HG03039 (cell line): ENCODE measurements around the gene CUBN.

Experiments used
- ATAC-seq: cut with Tn5 transposase; IDR thresholded peaks from one replicate; pipeline ENCODE4 v1.9.1; 2021; ENCODE audit warnings: mild to moderate bottlenecking, moderate library complexity; ENCODE audit not compliant: unreplicated experiment

Gene CUBN

DNA sequence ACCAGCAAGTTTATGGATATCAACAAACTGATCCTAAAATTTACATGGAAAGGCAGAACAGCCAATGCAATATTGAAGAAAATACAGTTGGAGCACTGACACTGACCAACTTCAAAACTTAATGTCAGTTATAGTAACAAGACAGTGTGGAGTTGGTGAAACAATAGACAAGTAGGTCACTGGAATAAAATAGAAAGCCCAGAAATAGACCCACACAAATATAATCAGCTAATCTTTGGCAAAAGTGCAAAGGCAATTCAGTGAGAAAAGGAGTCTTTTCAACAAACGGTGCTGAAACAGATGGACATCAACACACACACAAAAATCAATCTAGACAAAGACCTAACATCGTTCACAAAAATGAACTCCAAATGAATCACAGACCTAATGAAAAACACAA, 326.1 kb downstream of the CUBN start:
- ATAC-seq = no peak

DNA sequence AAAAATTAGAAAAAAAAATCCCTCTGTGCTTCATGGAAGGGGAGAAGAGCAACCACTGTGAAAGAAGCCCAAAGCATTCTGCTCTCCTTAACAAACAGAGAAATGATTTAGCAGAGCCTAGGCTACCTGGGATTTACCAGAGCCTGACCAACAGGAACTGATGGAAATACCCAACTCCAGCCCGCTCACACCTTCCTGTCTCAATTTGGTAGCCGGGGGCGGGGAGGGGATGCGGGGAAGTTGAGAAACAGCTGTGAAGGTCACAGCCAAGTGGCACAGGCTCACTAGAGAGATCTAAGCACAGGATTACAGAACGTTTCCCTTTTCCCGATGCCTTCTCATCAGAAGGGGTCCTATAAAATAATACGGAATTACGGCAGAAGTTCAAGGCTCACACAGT, 330.0 kb downstream of the CUBN start:
- ATAC-seq = peak; percentile 80

DNA sequence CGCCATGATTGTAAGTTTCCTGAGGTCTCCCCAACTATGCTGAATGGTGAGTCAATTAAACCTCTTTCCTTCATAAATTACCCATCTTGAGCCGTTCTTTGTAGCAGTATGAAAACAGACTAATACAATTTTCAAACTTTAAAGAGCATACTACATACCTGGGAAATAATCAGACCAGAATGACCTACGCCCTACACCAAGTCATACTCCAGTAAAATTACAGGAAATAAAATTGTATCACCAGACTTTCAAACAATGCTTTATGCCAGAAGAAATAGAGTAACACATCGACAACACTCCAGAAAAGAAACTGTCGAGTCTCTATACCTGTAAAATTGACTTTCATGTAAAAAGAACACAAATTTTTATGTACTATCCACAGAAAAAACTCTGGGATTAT, 331.0 kb downstream of the CUBN start:
- no peak for ATAC-seq

DNA sequence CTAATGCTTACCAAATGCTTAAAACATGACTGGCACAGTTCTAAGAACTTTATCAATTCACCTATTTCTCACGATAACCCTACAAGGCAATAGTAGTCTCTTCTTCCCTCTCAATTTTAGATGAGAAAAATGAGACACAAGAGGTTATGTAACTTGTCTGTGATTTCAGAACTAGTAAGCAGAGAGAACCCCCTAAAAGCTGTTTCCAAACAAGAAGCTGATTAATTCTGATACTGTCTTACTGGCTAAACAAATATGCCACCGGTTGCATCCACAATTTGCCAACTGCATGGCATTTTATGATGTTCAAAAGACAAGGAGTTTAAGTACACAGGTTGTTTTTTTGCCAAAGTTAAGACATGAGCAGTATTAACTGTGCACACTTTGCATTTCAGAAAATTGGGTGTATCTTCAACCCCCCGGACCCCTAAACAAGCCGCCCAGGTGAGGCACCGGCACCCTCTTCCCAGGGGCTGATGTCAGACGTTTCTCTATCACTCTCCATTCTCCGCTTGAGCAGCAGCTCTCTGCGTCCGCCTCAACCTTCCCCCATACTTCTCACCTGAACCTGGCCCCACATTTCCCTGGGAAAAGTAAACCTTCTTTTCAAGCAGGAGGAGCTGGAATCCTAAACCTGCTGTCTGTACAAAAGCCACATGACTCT, 334.1 kb downstream of the CUBN start:
- ATAC-seq = no peak

DNA sequence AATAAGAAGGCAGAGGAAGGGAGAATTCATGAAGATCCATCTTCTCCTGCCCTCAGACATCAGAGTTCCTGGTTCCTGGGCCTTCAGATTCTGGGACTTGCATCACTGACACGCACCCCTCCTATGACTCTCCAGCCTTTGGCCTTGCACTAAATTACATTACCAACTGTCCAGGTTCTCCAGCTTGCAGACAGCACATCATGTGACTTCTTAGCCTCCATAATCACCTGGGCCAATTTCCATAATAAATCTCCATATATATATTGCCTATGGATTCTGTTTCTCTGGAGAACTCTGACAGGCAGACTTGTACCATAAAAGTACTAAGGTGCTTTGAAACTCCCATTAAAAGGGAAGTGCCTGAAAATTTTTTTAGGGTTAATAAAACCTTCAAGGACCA, 335.6 kb downstream of the CUBN start:
- no peak for ATAC-seq

DNA sequence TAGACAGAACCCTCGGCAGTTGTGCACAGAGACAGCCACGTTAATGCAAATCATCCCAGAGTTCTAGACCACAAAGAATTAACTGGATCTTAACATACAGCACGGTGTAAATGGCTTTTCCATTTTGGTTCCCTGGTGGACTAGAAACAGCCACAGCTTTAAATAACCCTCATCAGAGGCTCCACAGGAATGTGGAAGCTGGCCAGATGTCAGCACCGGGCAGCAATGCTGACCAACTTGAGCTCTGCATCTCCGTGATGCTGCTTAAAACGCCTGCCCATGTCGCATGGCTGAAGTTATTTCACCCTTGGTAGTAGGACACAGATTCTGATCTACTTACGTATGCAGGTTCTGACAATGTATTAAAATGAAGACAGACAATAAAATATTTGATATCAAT, 336.9 kb downstream of the CUBN start:
- no peak for ATAC-seq

DNA sequence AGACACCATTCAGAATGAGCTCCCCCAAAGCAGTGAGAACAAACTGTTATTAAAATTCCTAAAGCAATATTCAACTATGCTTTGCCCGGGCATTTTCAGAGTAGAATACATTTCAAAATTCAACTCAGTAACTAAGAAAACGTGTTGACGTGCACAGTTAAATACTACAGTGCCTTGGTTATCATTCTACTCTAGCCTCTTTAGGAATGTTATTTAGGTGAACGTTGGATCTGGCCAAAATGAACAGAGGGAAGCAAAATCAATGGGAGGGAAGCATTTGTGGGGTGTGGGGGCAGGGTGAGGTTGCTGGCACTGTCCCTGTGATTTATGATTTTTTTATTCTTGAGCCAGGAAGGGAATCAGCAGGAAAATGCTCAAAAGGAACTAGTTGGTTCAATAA, 339.8 kb downstream of the CUBN start:
- ATAC-seq = no peak

DNA sequence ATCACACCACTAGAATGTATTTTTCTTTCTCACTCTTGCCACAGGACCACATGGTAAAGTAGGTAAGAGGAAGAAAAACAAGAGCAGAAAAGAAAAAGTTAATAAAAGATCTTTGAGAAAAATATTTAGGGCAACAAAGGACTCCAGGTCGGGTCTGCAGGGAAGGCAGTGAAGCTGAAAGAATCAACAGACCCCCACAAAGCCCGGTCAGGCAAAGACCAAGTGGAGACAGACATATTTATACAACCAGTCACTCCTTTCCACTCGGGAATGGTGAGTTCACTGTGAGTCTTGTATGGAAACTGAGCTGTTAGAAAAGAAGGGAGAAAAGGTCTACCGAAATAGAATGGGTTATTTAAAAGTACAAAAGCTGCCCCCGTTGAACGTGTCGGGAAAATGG, 340.4 kb downstream of the CUBN start:
- no peak for ATAC-seq

DNA sequence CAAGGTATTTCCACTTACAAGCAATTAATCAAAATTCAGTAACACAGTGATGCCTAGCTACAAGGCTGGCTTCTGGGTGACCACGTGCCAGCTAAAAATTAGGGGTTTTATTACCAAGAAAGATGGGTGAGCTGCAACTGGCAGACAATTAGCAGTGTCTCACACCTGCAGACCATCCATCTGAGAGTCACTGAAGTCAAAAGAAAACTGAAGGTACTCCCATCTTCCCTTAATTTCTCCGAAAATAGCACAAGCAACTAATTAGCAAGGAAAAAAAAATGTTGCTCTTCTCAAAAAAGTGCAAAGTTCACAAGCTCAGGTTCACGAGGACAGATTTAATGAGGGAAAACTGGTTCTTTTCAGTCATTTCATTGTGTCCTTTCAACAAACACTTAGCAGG, 340.8 kb downstream of the CUBN start:
- ATAC-seq = no peak

DNA sequence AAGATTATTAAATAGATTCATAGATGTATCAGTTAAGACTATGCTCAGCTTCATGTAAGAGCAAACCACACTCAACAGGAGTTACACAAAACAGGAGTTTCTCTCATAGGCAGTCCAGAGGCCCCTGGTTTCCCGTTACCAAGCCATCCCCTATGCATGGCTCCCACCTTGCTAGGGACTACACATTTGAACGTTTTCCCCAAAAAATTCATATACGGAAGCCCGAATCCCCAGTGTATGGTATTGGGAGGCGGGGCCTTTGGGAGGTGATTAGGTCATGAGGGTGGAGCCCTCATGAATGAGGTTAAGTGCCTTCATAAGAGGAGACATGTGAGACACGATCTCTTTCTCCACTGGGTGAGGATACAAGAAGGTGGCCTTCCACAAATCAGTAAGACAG, 341.5 kb downstream of the CUBN start:
- no peak for ATAC-seq

DNA sequence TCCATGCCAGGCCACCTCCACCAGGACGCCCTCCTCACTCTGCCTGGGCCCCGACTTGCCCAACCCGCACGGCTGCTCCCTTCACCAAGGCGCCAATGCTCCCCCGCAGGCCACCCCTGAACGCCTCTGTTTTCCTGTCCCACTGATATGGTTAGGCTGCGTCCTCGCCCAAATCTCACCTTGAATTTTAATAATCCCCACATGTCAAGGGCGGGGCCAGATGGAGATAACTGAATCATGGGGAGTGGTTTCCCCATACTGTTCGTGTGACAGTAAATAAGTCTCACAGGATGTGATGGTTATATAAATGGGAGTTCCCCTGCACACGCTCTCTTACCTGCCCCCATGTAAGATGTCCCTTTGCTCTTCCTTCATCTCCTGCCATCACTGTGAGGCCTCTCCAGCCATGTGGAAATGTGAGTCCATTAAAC, 342.2 kb downstream of the CUBN start:
- no peak for ATAC-seq

DNA sequence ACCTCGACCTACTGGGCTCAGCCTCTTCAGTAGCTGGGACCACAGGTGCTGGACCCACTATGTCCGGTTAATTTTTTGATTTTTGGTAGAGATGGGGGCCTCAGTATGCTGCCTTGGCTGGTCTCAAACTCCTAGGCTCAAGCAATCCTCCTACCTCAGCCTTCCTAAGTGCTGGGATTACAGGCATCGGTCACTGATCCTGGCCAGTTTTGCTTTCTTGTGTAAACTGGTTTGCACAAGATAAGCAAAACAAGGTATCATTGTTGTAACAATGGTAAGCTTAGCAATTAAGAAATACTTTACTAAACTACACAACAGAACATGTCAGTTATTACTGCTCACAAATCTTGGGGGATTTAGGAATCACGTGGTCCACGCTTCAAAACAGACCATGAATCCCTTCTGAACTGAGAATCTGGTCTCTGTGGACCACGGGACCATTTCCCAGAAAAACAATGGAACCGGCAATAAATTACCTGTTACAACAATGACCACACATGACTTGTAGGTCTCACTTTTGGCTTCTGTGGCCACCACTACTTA, 349.2 kb downstream of the CUBN start:
- no peak for ATAC-seq

DNA sequence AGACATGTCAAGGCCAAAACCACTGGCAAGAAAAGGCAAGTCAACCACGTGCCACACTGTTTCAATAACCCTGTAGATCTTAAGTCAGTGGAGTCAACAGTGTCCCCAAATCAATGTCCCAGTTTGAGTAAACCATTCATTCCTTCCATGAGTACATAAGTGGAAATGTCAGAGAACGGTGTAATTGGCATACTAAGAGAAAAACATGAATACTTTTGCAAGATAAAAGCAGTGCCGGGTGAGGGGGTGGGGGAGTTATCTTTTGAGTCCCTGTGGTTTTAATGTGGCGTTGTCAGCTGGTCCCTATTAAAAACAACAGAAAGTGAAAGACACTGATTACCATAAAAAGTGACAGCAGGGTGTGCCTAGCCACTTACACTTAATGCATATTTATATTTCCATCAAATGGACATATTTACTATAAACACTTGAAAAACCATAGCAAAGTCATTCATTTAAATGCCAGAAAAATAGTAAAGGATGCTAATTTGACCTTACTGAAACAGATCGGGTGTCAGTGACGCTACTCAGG, 350.2 kb downstream of the CUBN start:
- ATAC-seq = peak; percentile 73

DNA sequence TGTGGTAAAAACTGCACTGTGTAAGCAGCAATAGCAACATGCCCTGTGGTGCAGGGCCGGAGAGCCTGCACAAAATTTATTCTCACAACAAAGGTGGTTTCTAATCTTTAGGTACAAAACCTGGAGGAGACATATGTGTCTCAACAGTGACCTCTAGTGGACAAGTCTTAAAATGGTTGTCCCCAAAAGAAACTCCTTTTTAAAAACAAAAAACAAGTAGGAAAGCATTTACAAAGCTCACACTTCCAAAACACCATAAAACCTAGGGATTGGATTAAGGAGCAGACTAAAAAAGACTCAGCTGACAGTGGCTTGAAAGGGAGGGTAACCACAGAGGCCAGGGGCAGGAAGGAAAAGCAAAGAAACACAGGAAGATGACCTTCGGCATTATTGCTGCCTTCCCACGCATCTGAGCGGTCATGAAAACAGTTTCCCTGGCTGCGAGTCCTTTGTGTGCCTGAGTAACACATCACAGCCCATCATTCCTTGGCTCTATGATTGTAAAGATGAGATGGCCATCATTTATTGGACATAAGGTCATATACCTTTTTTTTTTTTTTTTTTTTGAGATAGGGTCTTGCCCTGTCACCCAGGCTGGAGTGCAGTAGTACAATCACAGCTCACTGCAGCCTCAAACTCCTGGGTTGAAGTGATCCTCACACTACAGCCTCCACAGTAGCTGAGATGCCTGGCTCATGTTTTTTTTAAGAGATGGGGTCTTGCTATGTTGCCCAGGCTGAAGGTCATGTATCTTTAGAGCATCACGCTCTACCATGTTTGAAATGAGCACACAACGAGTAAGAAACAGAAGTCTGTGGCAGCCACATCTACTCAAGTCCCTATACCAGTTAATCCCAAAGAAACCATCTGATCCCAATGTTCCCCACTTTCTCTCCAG, 351.9 kb downstream of the CUBN start:
- ATAC-seq = no peak

DNA sequence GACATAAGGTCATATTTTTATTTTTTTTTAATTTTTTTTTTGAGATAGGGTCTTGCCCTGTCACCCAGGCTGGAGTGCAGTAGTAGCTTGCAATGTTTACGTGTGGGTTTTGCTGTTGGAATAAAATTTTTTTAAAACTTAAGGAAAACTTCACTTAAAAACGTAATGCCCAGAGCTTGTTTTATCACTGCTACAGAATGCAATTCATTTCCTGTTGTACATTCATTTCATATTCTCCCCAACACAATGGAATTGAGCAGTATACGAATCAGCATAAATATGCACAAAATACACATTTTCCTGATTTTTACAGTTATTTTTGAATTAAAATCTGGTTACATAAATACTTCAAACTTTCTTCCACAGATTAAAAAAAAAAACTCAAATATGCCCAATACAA, 352.7 kb downstream of the CUBN start:
- no peak for ATAC-seq
